NT2/D1 (cell line): Measurements from ENCODE around the gene CXorf65.

ENCODE experiments used
- SUZ12 ChIP-seq: IDR thresholded peaks from 2 replicates; pipeline ENCODE4 v1.6.1; 2011; ENCODE audit not compliant: insufficient read length, insufficient read depth; ENCODE audit errors: extremely low read depth
- YY1 ChIP-seq: IDR thresholded peaks from 2 replicates; pipeline ENCODE4 v1.6.1; 2011; ENCODE audit not compliant: insufficient read length, insufficient read depth
- ZNF274 ChIP-seq: IDR thresholded peaks from 2 replicates; pipeline ENCODE4 v1.6.1; 2011; ENCODE audit warnings: mild to moderate bottlenecking, low read depth, low read length

DNA sequence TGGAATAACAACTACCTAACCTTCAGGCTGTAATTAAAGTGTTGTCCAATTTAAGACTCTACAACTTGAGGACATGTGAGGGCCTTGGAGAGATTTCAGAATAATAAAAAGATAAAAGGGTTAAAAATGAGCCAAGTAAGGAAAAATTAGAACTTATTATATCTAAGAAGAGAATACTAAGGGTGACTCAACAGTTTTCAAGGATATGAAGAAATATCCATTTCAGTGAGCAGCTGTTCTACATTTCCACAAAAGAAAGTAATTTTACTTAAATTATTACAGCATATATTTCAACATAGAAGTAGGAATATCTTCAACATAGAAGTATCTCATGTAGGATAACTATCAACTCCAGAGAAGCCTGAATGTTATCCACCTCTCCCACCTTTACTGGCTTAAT, 49.7 kb downstream of the CXorf65 start:
- TF ChIP-seq YY1 (no peak), ZNF274 (no peak), SUZ12 (no peak)
